Adrenal gland (tissue), 12 donors: Measurements from ENCODE around the gene BLMH. TPM values are rescaled to one million over a fixed set of nuclear protein-coding genes. Genes with fewer than 3 reads are reported as not detected.

ENCODE experiments used
- DNase-seq, 7 donors: peaks; one replicate each; pipeline ENCODE4 v3.0.0-alpha.2; 2019 to 2020
- H3K27ac ChIP-seq, 5 donors: fragments of 200-600 bp; sonication (generic) in 4 of 5; 1 replicate in 3 of 5; 2 replicates in 2 of 5; pipeline versions ENCODE4 v1.5.1 to v1.8.0; 2016 to 2020; ENCODE audit warnings: mild to moderate bottlenecking in 1 of 5
- H3K27me3 ChIP-seq: fragments of 200-600 bp; 2 replicates; pipeline ENCODE4 v1.8.0; 2021
- H3K36me3 ChIP-seq, 2 donors: fragments of 200-600 bp; replicated peaks in 1 of 2; 1 replicate in 1 of 2; 2 replicates in 1 of 2; pipeline versions ENCODE4 v1.5.1 to v1.8.0; 2018 to 2022
- H3K4me1 ChIP-seq, 2 donors: fragments of 200-600 bp; replicated peaks in 1 of 2; 1 replicate in 1 of 2; 2 replicates in 1 of 2; pipeline versions ENCODE4 v1.5.1 to v1.8.0; 2018 to 2021
- H3K4me3 ChIP-seq, 4 donors: fragments of 200-600 bp; sonication (generic) in 3 of 4; one replicate each; pipeline ENCODE4 v1.5.1; 2016 to 2018
- H3K9me3 ChIP-seq, 3 donors: fragments of 200-600 bp; sonication (generic) in 1 of 3; replicated peaks in 1 of 3; 1 replicate in 2 of 3; 2 replicates in 1 of 3; pipeline versions ENCODE4 v1.5.1 to v1.8.0; 2016 to 2021
- CTCF ChIP-seq, 6 experiments: fragments of 450-650 bp in 4 of 6; fragments of 200-600 bp in 2 of 6; sonication (generic) in 1 of 6; IDR thresholded peaks; 1 replicate in 5 of 6; 2 replicates in 1 of 6; pipeline versions ENCODE4 v1.5.1 to v1.8.0; 2016 to 2021; ENCODE audit warnings: antibody characterized with exemption in 6 of 6, mild to moderate bottlenecking in 2 of 6, moderate library complexity in 1 of 6
- POLR2A ChIP-seq, 2 donors: fragments of 450-650 bp; IDR thresholded peaks; one replicate each; pipeline ENCODE4 v1.6.1; 2017; ENCODE audit warnings: antibody characterized with exemption in 2 of 2, mild to moderate bottlenecking in 2 of 2, moderate library complexity in 1 of 2
- WGBS, 4 donors: extraction: QIAGEN DNeasy Blood & Tissue Kit in 2 of 4; methylation state at CpG; one replicate each; pipeline versions ENCODE4 v1.1.5 to v1.1.7; 2013 to 2017; 5-methylcytosine and 5-hydroxymethylcytosine counted together
- intact Hi-C, 2 donors: fragments of 100-400 bp; cut with DNase I; formaldehyde crosslinking; loops; one replicate each; pipeline versions ENCODE4 v1.14.1 to v1.15.0; 2022 to 2023
- polyA plus RNA-seq, 3 donors: library from polyadenylated mRNA; stranded (reverse); fragments of 200-250 nt in 2 of 3; fragments of 350-450 nt in 1 of 3; fragmentation: Illumina TruSeq in 1 of 3; extraction: RNeasy Lipid Tissue Mini Kit (QIAGEN cat#74804) in 1 of 3; gene quantifications; one replicate each; pipeline ENCODE4 v1.2.3, GENCODE V29; 2013 to 2014
- total RNA-seq, 9 donors: library from RNA; depleted of rRNA in 4 of 9; stranded (reverse); fragments of >200 nt in 4 of 9; fragments of 120-200 nt in 1 of 9; fragmentation: NEBNext Ultra II Directional in 1 of 9; extraction: Animal tissue kit (Norgen Biotek cat#: 25700) in 1 of 9; gene quantifications; one replicate each; pipeline versions ENCODE4 v1.1.0 to v1.2.4, GENCODE V29; 2013 to 2023
- donor health status: healthy with polysubstance abuse.
- donor health status: Bipolar disorder and iron deficiency.
- donor health status: DM: yes; HTN: yes; CAD: no.
- donor health status: DM: no; HTN: no; CAD: no.
- donor health status: DM: no; HTN: no; CAD: no.
- donor health status: DM: yes; HTN: yes; CAD: no.

BLMH gene
- total and polyA plus RNA-seq, 12 donors: 12.1 to 41.7 (median 18.9) TPM

DNA sequence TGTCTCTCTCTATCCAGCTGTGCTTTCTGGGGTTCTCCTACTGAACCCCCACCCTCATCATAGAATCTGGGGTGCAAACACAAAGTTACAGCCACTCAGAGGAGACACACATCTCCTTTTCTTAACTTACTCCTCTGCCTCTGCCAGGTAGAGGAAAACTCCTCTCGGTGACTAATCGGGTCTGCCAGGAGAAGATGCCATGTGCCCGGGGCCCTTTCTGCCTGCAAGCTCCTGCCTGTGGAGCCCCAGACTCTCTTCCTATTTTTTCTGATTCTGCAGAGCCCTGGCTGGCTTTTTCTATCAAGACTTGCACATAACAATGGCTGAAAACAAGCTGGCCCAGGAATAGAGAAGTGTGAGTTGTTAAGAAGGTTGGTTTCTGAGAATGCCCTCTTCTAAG is 66.6 kb downstream of the BLMH start:
- Histone ChIP-seq H3K27me3 (no peaks in the 10 kb centered on the region), H3K27ac (no peak overlapping the region), H3K36me3 (no peaks in the 10 kb centered on the region), H3K4me1 (no peaks in the 10 kb centered on the region), H3K4me3 (no peak overlapping the region), H3K9me3 (no peaks in the 10 kb centered on the region)
- WGBS, 4 donors: 56 to 73% (median 68%) methylated on average over 3 of the region's 3 CpGs
- intact Hi-C loops: no loop called here
- TF ChIP-seq POLR2A (IDR thresholded peaks at IDR 0.05): no peak
- no peak for TF ChIP-seq CTCF (IDR thresholded peaks at IDR 0.05)
- DNase-seq: no peak

GRCh38 chr17:30224419-30224960 is 67.3 kb downstream of the BLMH start:
- intact Hi-C loops: no loop called here
- 71 to 82% (median 74%) methylated on average over 8 of the region's 8 CpGs for WGBS, 4 donors
- H3K27me3 ChIP-seq: no peaks in the 10 kb centered on the region

GRCh38 chr17:30222721-30223175 is 69.0 kb downstream of the BLMH start:
- Histone ChIP-seq H3K27ac (no peak overlapping the region), H3K4me3 (no peak overlapping the region), H3K27me3 (no peaks in the 10 kb centered on the region), H3K36me3 (no peaks in the 10 kb centered on the region), H3K4me1 (no peaks in the 10 kb centered on the region), H3K9me3 (no peaks in the 10 kb centered on the region)
- no peak for DNase-seq
- WGBS, 4 donors: 78 to 89% (median 87%) methylated on average over 5 to 13 of the region's 13 CpGs
- intact Hi-C loops: no loop called here
- TF ChIP-seq CTCF (IDR thresholded peaks at IDR 0.05): no peak
- TF ChIP-seq POLR2A (IDR thresholded peaks at IDR 0.05): no peak

More at GRCh38 chr17:30224419-30224960, 67.3 kb downstream of the BLMH start:
- no peak for TF ChIP-seq POLR2A (IDR thresholded peaks at IDR 0.05)
- no peak for TF ChIP-seq CTCF (IDR thresholded peaks at IDR 0.05)
- Histone ChIP-seq H3K9me3 (no peaks in the 10 kb centered on the region), H3K4me1 (no peaks in the 10 kb centered on the region), H3K27ac (no peak overlapping the region), H3K4me3 (no peak overlapping the region), H3K36me3 (no peaks in the 10 kb centered on the region)
- DNase-seq: no peak

GRCh38 chr17:30222251-30222650 is 69.5 kb downstream of the BLMH start:
- H3K27ac ChIP-seq: no peak overlapping the region
- 82 to 89% (median 88%) methylated on average over 4 of the region's 4 CpGs for WGBS, 4 donors
- H3K36me3 ChIP-seq: no peaks in the 10 kb centered on the region
- intact Hi-C loops: no loop called here
- H3K4me3 ChIP-seq: no peak overlapping the region
- TF ChIP-seq POLR2A (IDR thresholded peaks at IDR 0.05) (no peak), CTCF (IDR thresholded peaks at IDR 0.05) (no peak)
- no peaks in the 10 kb centered on the region for H3K9me3 ChIP-seq
- H3K4me1 ChIP-seq: no peaks in the 10 kb centered on the region
- no peaks in the 10 kb centered on the region for H3K27me3 ChIP-seq
- DNase-seq: no peak
